Fibroblast of pulmonary artery (primary cell): ENCODE measurements around the gene EIF1.
A peak's percentile ranks its signal among the peaks of the same experiment; 100 is the strongest.
"Not testable (repeated sequence)": the region's sequence is repeated elsewhere in the genome, so short reads cannot be mapped to it uniquely, and the experiment has no call there.

Source experiments
- DNase-seq: peaks from one replicate; pipeline ENCODE4 v3.0.0-alpha.2; 2010; ENCODE audit warnings: low read depth
- H3K4me3 ChIP-seq: replicated peaks from 2 replicates; pipeline ENCODE4 v1.5.1; 2011; ENCODE audit warnings: low read depth, mild to moderate bottlenecking, control low read depth, low read length, moderate library complexity
- CTCF ChIP-seq: IDR thresholded peaks from 2 replicates; pipeline ENCODE4 v1.5.1; 2011; ENCODE audit warnings: mild to moderate bottlenecking, control low read depth, low read length, inconsistent platforms; ENCODE audit errors: missing control alignments

Gene EIF1

DNA sequence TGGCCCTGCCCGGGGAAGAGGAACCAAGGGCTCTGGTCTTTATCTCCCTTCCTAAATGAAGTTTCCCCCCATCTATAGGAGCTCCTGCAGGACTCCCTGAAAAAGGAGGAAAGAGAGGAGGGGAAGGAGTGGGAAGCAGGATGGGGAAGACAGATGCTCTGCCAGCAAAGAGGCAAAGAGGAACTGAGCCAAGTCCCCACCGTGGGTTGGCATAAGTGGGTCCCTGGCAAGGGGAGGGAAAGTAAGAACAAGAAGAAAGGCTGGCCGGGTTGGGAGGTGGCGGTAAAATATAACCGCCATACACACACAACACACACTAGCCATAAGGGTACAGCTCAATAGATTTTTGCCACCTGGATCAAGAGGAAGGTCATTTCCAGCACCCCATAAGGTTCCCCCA lies 6.1 kb upstream of the EIF1 start:
- DNase-seq: no peak
- no peak overlapping the region for H3K4me3 ChIP-seq
- TF ChIP-seq CTCF: no peak

GRCh38 chr17:41683441-41684007 lies 5.2 kb upstream of the EIF1 start:
- DNase-seq: no peak
- TF ChIP-seq CTCF: no peak

DNA sequence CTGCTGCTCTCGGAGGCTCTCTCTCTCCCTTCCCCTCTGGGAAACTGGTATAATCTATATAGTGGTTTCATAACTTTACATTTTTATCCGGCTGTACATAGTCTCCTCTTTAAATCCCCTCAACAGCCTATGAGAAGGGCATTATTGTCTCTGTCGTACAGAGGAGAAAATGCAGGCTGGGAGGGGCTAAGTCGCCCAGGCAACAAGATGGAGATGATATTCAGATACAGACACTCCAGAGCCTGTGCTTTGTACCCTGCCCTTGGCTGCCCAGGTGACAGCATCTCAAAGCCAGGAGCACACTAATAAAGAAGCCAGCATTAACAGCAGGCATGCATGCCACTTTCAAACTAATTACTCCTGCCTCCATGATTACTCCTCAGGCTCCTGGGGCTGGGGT lies 4.7 kb upstream of the EIF1 start:
- no peak for TF ChIP-seq CTCF
- no peak for DNase-seq

More at GRCh38 chr17:41683441-41684007, 5.2 kb upstream of the EIF1 start:
- H3K4me3 ChIP-seq: no peak overlapping the region

GRCh38 chr17:41685753-41686152 lies 2.9 kb upstream of the EIF1 start:
- not testable (repeated sequence) for DNase-seq, H3K4me3 ChIP-seq

More for the DNA sequence above, 4.7 kb upstream of the EIF1 start:
- H3K4me3 ChIP-seq: no peak overlapping the region

GRCh38 chr17:41686281-41686680 lies 2.4 kb upstream of the EIF1 start:
- H3K4me3 ChIP-seq: no peak overlapping the region
- TF ChIP-seq CTCF: no peak
- no peak for DNase-seq

GRCh38 chr17:41687828-41688640 lies 651 bp upstream of the EIF1 start:
- H3K4me3 ChIP-seq: peak overlapping the region; percentile 82
- DNase-seq: peak; percentile 43
- peak; percentile 18 for TF ChIP-seq CTCF

DNA sequence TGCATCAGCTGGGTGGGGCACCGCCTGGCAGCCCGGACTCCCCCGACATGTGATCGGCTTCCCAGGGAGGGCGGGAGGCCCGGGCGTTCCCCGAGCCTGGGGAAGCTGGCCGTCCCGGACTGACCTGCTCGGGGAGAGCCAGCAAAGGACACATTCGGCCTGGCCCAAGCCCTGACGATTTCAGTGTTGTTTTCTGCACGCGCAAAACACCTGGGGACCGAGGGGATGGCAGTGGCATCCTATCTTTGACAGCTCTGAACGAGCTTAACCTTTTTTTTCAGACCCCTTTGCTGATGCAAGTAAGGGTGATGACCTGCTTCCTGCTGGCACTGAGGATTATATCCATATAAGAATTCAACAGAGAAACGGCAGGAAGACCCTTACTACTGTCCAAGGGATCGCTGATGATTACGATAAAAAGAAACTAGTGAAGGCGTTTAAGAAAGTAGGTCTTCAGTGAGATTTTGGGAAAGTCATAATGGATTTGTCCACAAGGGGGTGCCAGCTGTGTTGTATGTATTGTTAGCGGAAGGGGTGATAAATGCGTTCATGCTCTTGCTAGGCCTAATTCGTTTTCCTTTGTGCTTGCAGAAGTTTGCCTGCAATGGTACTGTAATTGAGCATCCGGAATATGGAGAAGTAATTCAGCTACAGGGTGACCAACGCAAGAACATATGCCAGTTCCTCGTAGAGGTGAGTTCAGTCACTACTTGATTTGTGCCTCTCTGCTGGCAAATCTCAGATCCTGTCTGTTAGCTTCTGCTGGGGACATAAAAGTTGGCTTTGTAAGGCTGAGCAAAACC lies 1.0 kb downstream of the EIF1 start:
- peak overlapping the region; percentile 82 for H3K4me3 ChIP-seq
- DNase-seq: peak; percentile 79
- peak; percentile 67 for TF ChIP-seq CTCF
